Measurements from ENCODE around the gene SBDS. TPM values are rescaled to one million over a fixed set of nuclear protein-coding genes. Genes with fewer than 3 reads are reported as not detected.
"Not testable (repeated sequence)": the region's sequence is repeated elsewhere in the genome, so short reads cannot be mapped to it uniquely, and the experiment has no call there.

The SBDS gene
- total and polyA plus RNA-seq, 2 of the 4 experiments (the other 2 are of a cell fraction), result 43.0 to 65.7 TPM

DNA sequence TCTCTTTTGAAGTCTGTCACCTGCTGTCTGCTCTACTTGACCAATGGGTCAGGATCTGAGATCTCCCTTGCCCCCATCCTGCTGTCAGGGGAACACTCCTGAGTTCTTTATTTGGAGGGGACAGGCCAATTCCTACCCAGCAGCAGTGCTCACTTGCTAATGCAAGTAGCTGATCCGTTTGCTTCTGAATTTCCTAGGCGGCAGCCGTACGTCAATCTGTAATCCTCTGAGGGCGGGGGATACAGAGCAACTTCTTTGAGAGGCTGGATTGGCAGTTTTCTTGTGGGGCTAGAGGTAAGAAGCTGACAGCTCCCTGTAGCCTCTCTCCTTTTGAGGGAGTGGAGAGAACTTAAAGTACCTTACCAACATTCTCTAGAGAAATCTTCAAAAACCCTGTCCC is 37.9 kb upstream of the SBDS start:
- Histone ChIP-seq H3K27ac (ENCODE audit: insufficient read depth, low read length) (no peak overlapping the region), H4K91ac (ENCODE audit: insufficient read depth, low read depth, low read length) (no peak overlapping the region), H3K36me3 (ENCODE audit: control insufficient read depth, insufficient read depth, low read length) (peaks cover 11% of the 10 kb centered on the region), H3K4me1 (ENCODE audit: control insufficient read depth, insufficient read depth, low read length) (no peaks in the 10 kb centered on the region), H2AK9ac (replicated peaks; ENCODE audit: low read depth, low read length, poor library complexity) (no peak overlapping the region), H3K4me3 (ENCODE audit: insufficient read depth, low read depth, low read length) (no peak overlapping the region), H3K27me3 (ENCODE audit: control insufficient read depth, insufficient read depth, low read length) (no peaks in the 10 kb centered on the region), H3K9me3 (ENCODE audit: control insufficient read depth, insufficient read depth, low read length) (no peaks in the 10 kb centered on the region), H3K9me1 (ENCODE audit: insufficient read depth, low read length) (no peaks in the 10 kb centered on the region), H3K18ac (ENCODE audit: low read depth, low read length) (no peak overlapping the region), H4K8ac (ENCODE audit: low read depth in 2 of 2, low read length in 2 of 2) (no peak overlapping the region), H2BK20ac (ENCODE audit: low read depth, low read length) (no peak overlapping the region), H3K56ac (ENCODE audit: extremely low read depth, insufficient read depth, low read length) (no peak overlapping the region), H3K9ac (ENCODE audit: low read depth, low read length) (no peak overlapping the region), H2BK15ac (ENCODE audit: low read depth, low read length) (no peak overlapping the region), H2AK5ac (ENCODE audit: low read depth, low read length) (no peak overlapping the region), H2BK120ac (ENCODE audit: low read depth, low read length) (no peak overlapping the region), H3K79me1 (ENCODE audit: low read depth in 1 of 2, low read length in 2 of 2) (no peaks in the 10 kb centered on the region), H3K14ac (replicated peaks; ENCODE audit: low read depth, low read length) (no peak overlapping the region), H2AFZ (replicated peaks; ENCODE audit: low read length, poor library complexity) (no peak overlapping the region), H3K4me2 (ENCODE audit: low read depth, low read length) (no peak overlapping the region), H4K20me1 (ENCODE audit: insufficient read depth, low read length) (no peaks in the 10 kb centered on the region), H3K23ac (ENCODE audit: low read depth, low read length) (no peak overlapping the region), H4K5ac (ENCODE audit: low read depth, low read length) (no peak overlapping the region), H3K4ac (ENCODE audit: low read depth, low read length) (no peak overlapping the region), H2BK5ac (ENCODE audit: low read depth, low read length, poor library complexity, severe bottlenecking) (no peak overlapping the region)
- DNase-seq (no peak), ATAC-seq (ENCODE audit: low read depth) (no peak)
- dilution Hi-C loops (cut with HindIII; ENCODE audit: low sequenced_read_pairs, unreplicated experiment), result no loop called here
- BruUV-seq (replicated peaks), result no TSS peak
- POLR2A ChIA-PET (ENCODE audit: unreplicated experiment), result no interaction called here
- in situ Hi-C loops (cut with MboI; ENCODE audit: low sequenced_read_pairs), result no loop called here
- CTCF ChIA-PET, result no interaction called here
- 82% methylated on average over 3 of the region's 5 CpGs; no CpG with 5 or more reads in 1 of the 2 experiments for WGBS, 2 experiments (ENCODE audit: extremely low coverage in 2 of 2, insufficient read length in 1 of 2)
- intact Hi-C loops (cut with micrococcal nuclease), result no loop called here
- TF ChIP-seq, protein P1, sequence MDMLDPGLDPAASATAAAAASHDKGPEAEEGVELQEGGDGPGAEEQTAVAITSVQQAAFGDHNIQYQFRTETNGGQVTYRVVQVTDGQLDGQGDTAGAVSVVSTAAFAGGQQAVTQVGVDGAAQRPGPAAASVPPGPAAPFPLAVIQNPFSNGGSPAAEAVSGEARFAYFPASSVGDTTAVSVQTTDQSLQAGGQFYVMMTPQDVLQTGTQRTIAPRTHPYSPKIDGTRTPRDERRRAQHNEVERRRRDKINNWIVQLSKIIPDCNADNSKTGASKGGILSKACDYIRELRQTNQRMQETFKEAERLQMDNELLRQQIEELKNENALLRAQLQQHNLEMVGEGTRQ (IDR thresholded peaks at IDR 0.05; ENCODE audit: low read depth, low read length), result no peak
- no peak for TF ChIP-seq FOS (IDR thresholded peaks at IDR 0.05; ENCODE audit: low read depth, low read length)

DNA sequence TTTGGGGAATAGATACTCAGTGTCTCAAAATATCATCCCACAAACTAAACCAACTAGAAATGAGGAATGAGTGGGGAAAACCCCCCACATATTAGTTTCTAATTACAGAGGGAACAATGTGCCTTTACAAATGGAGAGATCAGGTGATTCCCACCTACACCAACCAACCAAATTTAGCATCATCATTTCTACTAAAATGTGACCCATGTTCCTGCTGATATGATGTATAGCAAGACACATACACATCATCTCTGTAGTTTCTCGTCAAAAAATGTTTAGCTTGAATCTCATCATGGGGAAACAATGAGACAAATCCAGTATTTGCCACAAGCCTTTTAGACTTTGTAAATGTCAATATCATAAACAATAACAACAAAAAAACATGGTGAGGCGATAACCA is 36.3 kb upstream of the SBDS start:
- in situ Hi-C loops (cut with MboI; ENCODE audit: low sequenced_read_pairs); H3K23ac ChIP-seq (ENCODE audit: low read depth, low read length); H3K27ac ChIP-seq (ENCODE audit: insufficient read depth, low read length); intact Hi-C loops (cut with micrococcal nuclease); H3K4me3 ChIP-seq (ENCODE audit: insufficient read depth, low read depth, low read length); H2AK5ac ChIP-seq (ENCODE audit: low read depth, low read length); POLR2A ChIA-PET (ENCODE audit: unreplicated experiment); H2BK15ac ChIP-seq (ENCODE audit: low read depth, low read length); H3K27me3 ChIP-seq (ENCODE audit: control insufficient read depth, insufficient read depth, low read length); H2AFZ ChIP-seq (replicated peaks; ENCODE audit: low read length, poor library complexity); H2BK20ac ChIP-seq (ENCODE audit: low read depth, low read length); H3K79me1 ChIP-seq (ENCODE audit: low read depth in 1 of 2, low read length in 2 of 2); H4K91ac ChIP-seq (ENCODE audit: insufficient read depth, low read depth, low read length); H3K56ac ChIP-seq (ENCODE audit: extremely low read depth, insufficient read depth, low read length); H3K4me2 ChIP-seq (ENCODE audit: low read depth, low read length); H2AK9ac ChIP-seq (replicated peaks; ENCODE audit: low read depth, low read length, poor library complexity); H4K8ac ChIP-seq (ENCODE audit: low read depth in 2 of 2, low read length in 2 of 2); DNase-seq; H2BK5ac ChIP-seq (ENCODE audit: low read depth, low read length, poor library complexity, severe bottlenecking); ATAC-seq (ENCODE audit: low read depth); H3K4ac ChIP-seq (ENCODE audit: low read depth, low read length); H3K9me1 ChIP-seq (ENCODE audit: insufficient read depth, low read length); H3K18ac ChIP-seq (ENCODE audit: low read depth, low read length); H3K9me3 ChIP-seq (ENCODE audit: control insufficient read depth, insufficient read depth, low read length); H3K14ac ChIP-seq (replicated peaks; ENCODE audit: low read depth, low read length); BruUV-seq (replicated peaks); H3K4me1 ChIP-seq (ENCODE audit: control insufficient read depth, insufficient read depth, low read length); dilution Hi-C loops (cut with HindIII; ENCODE audit: low sequenced_read_pairs, unreplicated experiment); H4K5ac ChIP-seq (ENCODE audit: low read depth, low read length); H4K20me1 ChIP-seq (ENCODE audit: insufficient read depth, low read length); H3K9ac ChIP-seq (ENCODE audit: low read depth, low read length); CTCF ChIA-PET; H2BK120ac ChIP-seq (ENCODE audit: low read depth, low read length): not testable (repeated sequence)
- H3K36me3 ChIP-seq (ENCODE audit: control insufficient read depth, insufficient read depth, low read length), result peaks cover 11% of the 10 kb centered on the region
- no CpG with 5 or more reads among the region's 2 CpGs for WGBS, 2 experiments (ENCODE audit: extremely low coverage in 2 of 2, insufficient read length in 1 of 2)

Measured in IMR-90 (cell line).